Panc1 (cell line): ENCODE measurements around the gene NPIPB6. TPM values are rescaled to one million over a fixed set of nuclear protein-coding genes. Genes with fewer than 3 reads are reported as not detected.

Experiments
- ATAC-seq: fragments of 200-7000 bp; cut with Tn5 transposase; 2 replicates; pipeline ENCODE4 v1.9.1; 2020; ENCODE audit warnings: mild to moderate bottlenecking, moderate library complexity
- BruUV-seq: library from RNA; stranded (reverse); fragments of 400-500 nt; replicated peaks from 2 replicates; lab custom pipeline; 2021; lab: Mats Ljungman, UMichigan
- CTCF ChIA-PET: fragments of 300-600 bp; sonication (Branson Sonifier 250); formaldehyde crosslinking; loops from one replicate; lab custom pipeline; 2022; ENCODE audit warnings: antibody characterized with exemption; lab: Charles Lee
- POLR2A ChIA-PET: fragments of 300-600 bp; sonication (Branson Sonifier 250); formaldehyde crosslinking; loops from one replicate; lab custom pipeline; 2022; ENCODE audit warnings: antibody characterized with exemption; lab: Charles Lee
- DNase-seq: peaks from one replicate; pipeline ENCODE4 v3.0.0-alpha.2; 2010; ENCODE audit warnings: low read depth, low spot score
- H3K27ac ChIP-seq: 2 replicates; pipeline ENCODE4 v1.5.1; 2011; ENCODE audit warnings: mild to moderate bottlenecking, low read length, inconsistent platforms
- H3K27me3 ChIP-seq: fragments of 200-500 bp; sonication (Bioruptor generic); 2 replicates; pipeline ENCODE4 v1.6.0; 2014; ENCODE audit warnings: low read length, inconsistent platforms; ENCODE audit not compliant: control insufficient read depth, insufficient read depth
- H3K36me3 ChIP-seq: fragments of 200-500 bp; sonication (Bioruptor generic); 2 replicates; pipeline ENCODE4 v1.5.1; 2014; ENCODE audit warnings: inconsistent platforms, mild to moderate bottlenecking, low read length, moderate library complexity; ENCODE audit not compliant: control insufficient read depth, insufficient read depth
- H3K4me1 ChIP-seq: 2 replicates; pipeline ENCODE4 v1.5.1; 2011; ENCODE audit warnings: inconsistent platforms, mild to moderate bottlenecking, low read length, moderate library complexity; ENCODE audit not compliant: control insufficient read depth, insufficient read depth
- H3K4me3 ChIP-seq, 2 experiments: 2 replicates each; pipeline ENCODE4 v1.5.1; 2011 to 2012; ENCODE audit warnings: low read depth in 2 of 2, low read length in 2 of 2, mild to moderate bottlenecking in 2 of 2, inconsistent platforms in 1 of 2, moderate library complexity in 1 of 2
- H3K9me3 ChIP-seq: fragments of 200-500 bp; sonication (Bioruptor generic); 2 replicates; pipeline ENCODE4 v1.5.1; 2014; ENCODE audit warnings: low read depth, mild to moderate bottlenecking, inconsistent platforms, low read length, moderate library complexity; ENCODE audit not compliant: control insufficient read depth, insufficient read depth
- CTCF ChIP-seq: fragments of 450-650 bp; IDR thresholded peaks from 2 replicates; pipeline ENCODE4 v1.5.1; 2017; ENCODE audit warnings: mild to moderate bottlenecking
- POLR2AphosphoS5 ChIP-seq: IDR thresholded peaks from 2 replicates; pipeline ENCODE4 v1.6.1; 2012; ENCODE audit warnings: mild to moderate bottlenecking, low read depth, low read length, moderate library complexity
- REST ChIP-seq, 2 experiments: IDR thresholded peaks; 2 replicates each; pipeline ENCODE4 v1.6.1; 2011 to 2012; ENCODE audit warnings: low read depth in 2 of 2, control low read depth in 1 of 2, low read length in 1 of 2, mild to moderate bottlenecking in 1 of 2, moderate library complexity in 1 of 2; ENCODE audit not compliant: insufficient read depth in 1 of 2
- SIN3A ChIP-seq: IDR thresholded peaks from 2 replicates; pipeline ENCODE4 v1.6.1; 2012; ENCODE audit warnings: low read depth, mild to moderate bottlenecking, low read length, moderate library complexity, borderline replicate concordance; ENCODE audit not compliant: insufficient read depth
- TCF7L2 ChIP-seq: IDR thresholded peaks from 2 replicates; pipeline ENCODE4 v1.6.1; 2011; ENCODE audit warnings: mild to moderate bottlenecking, low read depth, low read length, inconsistent platforms
- in situ Hi-C: cut with HindIII; loops from 2 replicates; pipeline ENCODE4 v1.10.0; 2016; ENCODE audit warnings: low sequenced_read_pairs, low pct_unique_long_range_greater_than_20kb
- intact Hi-C: fragments of 100-400 bp; cut with micrococcal nuclease; formaldehyde crosslinking; loops from one replicate; pipeline ENCODE4 v1.10.0; 2022; ENCODE audit not compliant: unreplicated experiment
- total RNA-seq: library from RNA; stranded (reverse); gene quantifications from one replicate; pipeline ENCODE4 v1.2.1, GENCODE V29; 2021; ENCODE audit not compliant: unreplicated experiment

Gene NPIPB6
- total RNA-seq, 1 experiment from 2014 or later, result 1.3 TPM

GRCh38 chr16:28297308-28297707, 66.0 kb downstream of the NPIPB6 start:
- Histone ChIP-seq H3K4me1 (peaks cover 6% of the 10 kb centered on the region), H3K9me3 (no peaks in the 10 kb centered on the region), H3K36me3 (peaks cover 2% of the 10 kb centered on the region; the same call in 1 of the 2 replicates), H3K27me3 (no peaks in the 10 kb centered on the region), H3K4me3 (no peak overlapping the region), H3K27ac (no peak overlapping the region)
- DNase-seq (no peak), ATAC-seq (no peak)
- POLR2A ChIA-PET, result no interaction called here
- CTCF ChIA-PET, result interaction anchor here (1.0 kb wide), 1 partner anchor 24 kb away, joined by 4 read pairs; no protein-coding TSS in a partner anchor
- no TSS peak for BruUV-seq
- in situ Hi-C loops, result no loop called here
- TF ChIP-seq TCF7L2 (no peak), POLR2AphosphoS5 (no peak)
- intact Hi-C loops, result no loop called here

GRCh38 chr16:28295276-28295675, 68.0 kb downstream of the NPIPB6 start:
- ATAC-seq, result no peak
- no peak overlapping the region for H3K27ac ChIP-seq
- H3K36me3 ChIP-seq, result peaks cover 2% of the 10 kb centered on the region; the same call in 1 of the 2 replicates
- in situ Hi-C loops, result no loop called here
- H3K9me3 ChIP-seq, result no peaks in the 10 kb centered on the region
- no TSS peak for BruUV-seq
- H3K4me1 ChIP-seq, result peaks cover 9% of the 10 kb centered on the region
- H3K27me3 ChIP-seq, result no peaks in the 10 kb centered on the region
- TF ChIP-seq SIN3A, result no peak
- H3K4me3 ChIP-seq, result no peak overlapping the region
- ChIA-PET CTCF (interaction anchor here (0.7 kb wide), 1 partner anchor 12 kb away, joined by 7 read pairs; no protein-coding TSS in a partner anchor), POLR2A (interaction anchor here (0.6 kb wide), 1 partner anchor 37 kb away, joined by 9 read pairs; no protein-coding TSS in a partner anchor)
- no peak for DNase-seq
- intact Hi-C loops, result no loop called here

- no TSS peak for BruUV-seq
- ChIA-PET CTCF (no interaction called here), POLR2A (no interaction called here)
- H3K27ac ChIP-seq, result no peak overlapping the region
- H3K4me3 ChIP-seq, result no peak overlapping the region
- no peak for ATAC-seq
- intact Hi-C loops (no loop called here), in situ Hi-C loops (no loop called here)
- TF ChIP-seq TCF7L2 (no peak), SIN3A (no peak), POLR2AphosphoS5 (no peak), CTCF (no peak), REST (IDR thresholded peaks at IDR 0.05; ENCODE audit: insufficient read depth in 1 of 2, low read depth in 2 of 2, low read length in 1 of 2) (no peak)
- no peak for DNase-seq
- no peaks in the 10 kb centered on the region for H3K27me3 ChIP-seq
- peaks cover 2% of the 10 kb centered on the region; the same call in 1 of the 2 replicates for H3K36me3 ChIP-seq
- H3K4me1 ChIP-seq, result peaks cover 9% of the 10 kb centered on the region
- H3K9me3 ChIP-seq, result no peaks in the 10 kb centered on the region
These were observed 69.1 kb downstream of the NPIPB6 start for GRCh38 chr16:28294201-28294600.
